Loucy (cell line): Measurements from ENCODE around the gene SDK1.

ENCODE experiments used
- H2AFZ ChIP-seq: fragments of 200-600 bp; sonication (generic); 2 replicates; pipeline ENCODE4 v1.6.0; 2016; ENCODE audit warnings: antibody characterized with exemption, mild to moderate bottlenecking, low read length, moderate library complexity
- H3F3A ChIP-seq: fragments of 200-600 bp; 2 replicates; pipeline ENCODE4 v1.6.0; 2016; ENCODE audit warnings: antibody characterized with exemption, low read depth, mild to moderate bottlenecking
- H3K27me3 ChIP-seq: fragments of 200-600 bp; sonication (generic); 2 replicates; pipeline ENCODE4 v1.6.1; 2014; ENCODE audit warnings: low read length, mild to moderate bottlenecking; ENCODE audit not compliant: insufficient read depth, poor library complexity, severe bottlenecking
- H3K36me3 ChIP-seq: fragments of 200-600 bp; sonication (generic); 2 replicates; pipeline ENCODE4 v1.6.1; 2016; ENCODE audit warnings: low read length; ENCODE audit not compliant: insufficient read depth
- H3K4me1 ChIP-seq: fragments of 200-600 bp; sonication (generic); 2 replicates; pipeline ENCODE4 v1.5.1; 2014; ENCODE audit warnings: low read length, mild to moderate bottlenecking; ENCODE audit not compliant: insufficient read depth, poor library complexity, severe bottlenecking
- H3K4me2 ChIP-seq: fragments of 200-600 bp; sonication (generic); 2 replicates; pipeline ENCODE4 v1.6.0; 2014; ENCODE audit warnings: antibody characterized with exemption, low read length, low read depth, mild to moderate bottlenecking; ENCODE audit not compliant: poor library complexity, severe bottlenecking
- H3K4me3 ChIP-seq: fragments of 200-600 bp; sonication (generic); 2 replicates; pipeline ENCODE4 v1.5.1; 2014; ENCODE audit warnings: low read length, mild to moderate bottlenecking, mixed read lengths; ENCODE audit not compliant: poor library complexity, severe bottlenecking
- H3K79me2 ChIP-seq: fragments of 200-600 bp; sonication (generic); 2 replicates; pipeline ENCODE4 v1.6.1; 2014; ENCODE audit warnings: low read length; ENCODE audit not compliant: insufficient read depth
- H3K9ac ChIP-seq: fragments of 200-600 bp; sonication (generic); 2 replicates; pipeline ENCODE4 v1.6.0; 2014; ENCODE audit warnings: mild to moderate bottlenecking, low read depth, low read length, moderate library complexity; ENCODE audit not compliant: poor library complexity, severe bottlenecking
- H3K9me2 ChIP-seq: fragments of 200-600 bp; sonication (generic); replicated peaks from 2 replicates; pipeline ENCODE4 v1.6.1; 2016; ENCODE audit warnings: low read depth, low read length, mixed read lengths
- H3K9me3 ChIP-seq: fragments of 200-600 bp; sonication (generic); 2 replicates; pipeline ENCODE4 v1.6.1; 2014; ENCODE audit warnings: mild to moderate bottlenecking, antibody characterized with exemption, low read length, low read depth; ENCODE audit not compliant: insufficient read depth
- H4K20me1 ChIP-seq: fragments of 200-600 bp; sonication (generic); 2 replicates; pipeline ENCODE4 v1.6.0; 2014; ENCODE audit warnings: antibody characterized with exemption, low read length, mild to moderate bottlenecking; ENCODE audit not compliant: insufficient read depth, poor library complexity, severe bottlenecking
- CTCF ChIP-seq: fragments of 200-600 bp; sonication (generic); conservative IDR thresholded peaks from 2 replicates; pipeline ENCODE4 v1.5.1; 2014; ENCODE audit warnings: mild to moderate bottlenecking, antibody characterized with exemption, low read length
- EZH2phosphoT487 ChIP-seq: fragments of 200-600 bp; IDR thresholded peaks from 2 replicates; pipeline ENCODE4 v1.6.1; 2018; ENCODE audit warnings: antibody characterized with exemption, mild to moderate bottlenecking, moderate library complexity, borderline replicate concordance

The SDK1 gene

GRCh38 chr7:3518546-3518945, 217.5 kb downstream of the SDK1 start:
- no peaks in the 10 kb centered on the region for H3K27me3 ChIP-seq
- H3K9me2 ChIP-seq, result no peaks in the 10 kb centered on the region
- TF ChIP-seq CTCF, result no peak
- no peak overlapping the region for H3K4me3 ChIP-seq
- H2AFZ ChIP-seq, result no peak overlapping the region
- H4K20me1 ChIP-seq, result no peaks in the 10 kb centered on the region
- no peaks in the 10 kb centered on the region for H3K9me3 ChIP-seq
- H3K9ac ChIP-seq, result no peak overlapping the region
- no peak overlapping the region for H3K4me2 ChIP-seq
- H3F3A ChIP-seq, result no peaks in the 10 kb centered on the region
- no peaks in the 10 kb centered on the region for H3K79me2 ChIP-seq
- H3K36me3 ChIP-seq, result no peaks in the 10 kb centered on the region
- no peaks in the 10 kb centered on the region for H3K4me1 ChIP-seq

DNA sequence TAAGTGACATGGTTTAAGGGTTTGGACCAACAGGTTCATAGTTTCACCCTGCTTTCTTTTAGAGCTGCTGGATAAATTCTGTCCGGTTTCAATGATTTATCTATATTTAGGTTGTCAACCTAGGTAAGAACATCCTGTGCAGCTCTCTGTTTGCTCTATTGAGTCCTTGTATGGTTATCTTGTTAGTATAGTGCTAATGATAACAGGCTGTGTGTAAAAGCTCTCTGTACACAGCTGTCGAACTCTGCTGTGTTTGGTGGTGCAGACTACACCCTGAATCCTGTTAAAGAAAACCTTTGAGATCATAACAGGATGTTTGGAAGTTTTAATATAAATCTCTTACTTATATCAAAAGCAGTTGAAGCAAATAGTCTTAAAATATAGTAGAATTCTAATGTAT, 219.2 kb downstream of the SDK1 start:
- Histone ChIP-seq H4K20me1 (no peaks in the 10 kb centered on the region), H3K9me2 (no peaks in the 10 kb centered on the region), H3K9ac (no peak overlapping the region), H3K36me3 (no peaks in the 10 kb centered on the region), H3K4me1 (no peaks in the 10 kb centered on the region), H3K27me3 (no peaks in the 10 kb centered on the region), H2AFZ (no peak overlapping the region), H3K79me2 (no peaks in the 10 kb centered on the region), H3K4me3 (no peak overlapping the region), H3K9me3 (no peaks in the 10 kb centered on the region), H3F3A (no peaks in the 10 kb centered on the region), H3K4me2 (no peak overlapping the region)
- TF ChIP-seq EZH2phosphoT487 (no peak), CTCF (no peak)

DNA sequence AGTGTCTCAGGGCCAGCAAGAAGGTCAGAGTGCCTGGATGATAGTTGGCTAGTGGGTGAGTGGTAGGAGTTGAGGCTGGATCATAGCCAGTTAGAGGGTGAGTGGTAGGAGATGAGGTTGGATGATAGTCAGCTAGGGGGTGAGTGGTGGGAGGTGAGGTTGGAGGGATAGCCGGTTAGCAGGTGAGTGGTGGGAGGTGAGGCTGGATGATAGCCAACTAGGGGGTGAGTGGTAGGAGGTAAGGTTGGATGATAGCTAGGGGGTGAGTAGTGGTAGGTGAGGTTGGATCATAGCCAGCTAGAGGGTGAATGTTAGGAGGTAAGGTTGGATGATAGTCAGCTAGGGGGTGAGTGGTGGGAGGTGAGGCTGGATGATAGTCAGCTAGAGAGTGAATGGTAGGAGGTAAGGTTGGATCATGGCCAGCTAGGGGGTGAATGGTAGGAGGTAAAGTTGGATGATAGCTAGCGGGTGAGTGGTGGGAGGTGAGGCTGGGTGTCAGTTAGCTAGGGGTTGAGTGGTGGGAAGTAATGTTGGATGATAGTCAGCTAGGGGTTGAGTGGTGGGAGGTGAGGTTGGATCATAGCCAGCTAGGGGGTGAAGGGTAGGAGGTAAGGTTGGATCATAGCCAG, 226.6 kb downstream of the SDK1 start:
- H3K4me2 ChIP-seq, result no peak overlapping the region
- no peaks in the 10 kb centered on the region for H3K9me3 ChIP-seq
- no peak overlapping the region for H2AFZ ChIP-seq
- TF ChIP-seq EZH2phosphoT487, result no peak
- no peak for TF ChIP-seq CTCF
- no peaks in the 10 kb centered on the region for H3K9me2 ChIP-seq
- no peaks in the 10 kb centered on the region for H4K20me1 ChIP-seq
- H3K4me3 ChIP-seq, result no peak overlapping the region
- no peaks in the 10 kb centered on the region for H3K79me2 ChIP-seq
- H3K9ac ChIP-seq, result no peak overlapping the region
- no peaks in the 10 kb centered on the region for H3K27me3 ChIP-seq
- no peaks in the 10 kb centered on the region for H3K4me1 ChIP-seq
- H3F3A ChIP-seq, result no peaks in the 10 kb centered on the region
- no peaks in the 10 kb centered on the region for H3K36me3 ChIP-seq
